ENCODE results near the gene FSCN2. TPM values are rescaled to one million over a fixed set of nuclear protein-coding genes. Genes with fewer than 3 reads are reported as not detected.
A peak's percentile ranks its signal among the peaks of the same experiment; 100 is the strongest.

FSCN2 gene
- total and polyA plus RNA-seq, 4 donors = 0.89 to 3.1 (median 1.6) TPM

- H3K4me3 ChIP-seq (ENCODE audit: low read depth, low read length) = peak within 1 kb of the TSS; percentile 86
- DNase-seq (ENCODE audit: low read depth in 4 of 6, low spot score in 6 of 6) = peak in 5 of 6 donors; percentile 85 to 98 (median 90)
- no peaks in the 10 kb centered on the region for H3K9me3 ChIP-seq (ENCODE audit: control insufficient read depth, insufficient read depth, low read length)
- peaks cover 51% of the 10 kb centered on the region for H3K36me3 ChIP-seq (ENCODE audit: control insufficient read depth, insufficient read depth, low read length)
- peak within 1 kb of the TSS; percentile 99 for H3K27ac ChIP-seq (ENCODE audit: low read depth, low read length)
- peaks cover 54% of the 10 kb centered on the region for H3K4me1 ChIP-seq (ENCODE audit: control insufficient read depth, insufficient read depth, low read length)
- under 1% methylated on average over 111 of the region's 111 CpGs for WGBS (ENCODE audit: insufficient coverage)
- H3K27me3 ChIP-seq (ENCODE audit: control insufficient read depth, insufficient read depth, low read length) = no peaks in the 10 kb centered on the region
Observed at GRCh38 chr17:81512562-81513371, 15.4 kb upstream of the FSCN2 start, which contains the start of gene ACTG1. Gene ACTG1 (minus strand): TSS chr17:81512799. CDS start chr17:81512354, 445 bp downstream.

DNA sequence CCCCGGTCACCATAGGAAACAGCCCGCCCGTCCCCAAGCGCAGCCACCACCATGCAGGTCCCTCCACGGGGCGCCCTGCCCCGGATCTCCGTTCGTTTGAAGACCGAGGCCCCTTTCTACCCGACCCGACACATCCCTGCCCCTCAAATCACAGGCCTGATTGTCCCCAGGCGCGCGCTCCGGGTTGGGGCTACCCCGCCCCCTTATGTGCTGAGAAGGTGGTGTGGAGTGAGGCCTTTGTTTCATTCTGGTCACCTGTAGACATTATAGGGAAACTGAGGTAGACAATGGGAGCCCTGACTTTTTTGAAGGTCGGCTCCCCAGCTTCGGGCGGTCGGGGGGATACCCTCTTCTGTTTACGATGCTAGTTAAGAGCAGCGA lies 14.8 kb upstream of the FSCN2 start:
- Histone ChIP-seq H3K4me1 (ENCODE audit: control insufficient read depth, insufficient read depth, low read length) (peaks cover 55% of the 10 kb centered on the region), H3K4me3 (ENCODE audit: low read depth, low read length) (peak overlapping the region; percentile 73), H3K27ac (ENCODE audit: low read depth, low read length) (peak overlapping the region; percentile 99), H3K27me3 (ENCODE audit: control insufficient read depth, insufficient read depth, low read length) (peaks cover 5% of the 10 kb centered on the region), H3K36me3 (ENCODE audit: control insufficient read depth, insufficient read depth, low read length) (peaks cover 48% of the 10 kb centered on the region), H3K9me3 (ENCODE audit: control insufficient read depth, insufficient read depth, low read length) (no peaks in the 10 kb centered on the region)
- WGBS (ENCODE audit: insufficient coverage) = 0% methylated on average over 20 of the region's 23 CpGs
- DNase-seq (ENCODE audit: low read depth in 4 of 6, low spot score in 6 of 6) = peak in 2 of 6 donors; percentile 86 to 87

DNA sequence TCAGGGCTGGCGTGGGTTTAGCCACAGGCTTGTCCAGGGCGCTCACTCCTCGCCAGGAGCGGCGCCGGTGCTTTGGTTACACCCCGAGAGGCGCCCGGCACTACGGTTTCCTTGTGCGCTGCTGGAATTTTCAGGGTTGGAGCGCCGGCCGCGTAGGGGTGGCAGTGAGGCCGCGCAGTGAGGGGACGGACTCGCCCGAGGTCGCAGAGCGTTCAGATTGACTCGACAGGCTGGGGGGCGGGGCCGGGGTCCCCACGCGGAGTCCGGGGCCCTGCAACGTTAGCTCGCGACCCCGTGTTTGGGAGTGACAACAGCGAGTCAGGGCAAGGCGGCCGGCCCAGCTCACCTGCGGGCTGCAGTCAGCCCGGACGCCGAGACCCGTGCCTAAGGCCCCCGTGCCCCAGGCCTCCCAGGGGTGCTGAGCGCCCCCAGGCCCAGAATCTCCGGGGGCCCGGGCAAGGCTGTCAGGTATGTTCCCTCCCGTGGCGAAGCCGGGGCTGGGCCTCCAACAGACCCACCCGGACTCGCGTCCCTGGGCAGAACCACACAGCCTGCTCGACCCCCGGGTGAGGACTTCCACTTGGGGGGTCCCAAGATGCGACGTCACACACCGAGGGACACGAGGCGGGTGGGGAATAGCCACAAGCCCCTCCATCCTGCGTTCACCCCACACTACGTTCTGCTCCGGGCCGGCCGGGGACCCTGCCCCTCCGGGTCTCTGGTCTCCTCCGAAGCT lies 14.3 kb upstream of the FSCN2 start:
- Histone ChIP-seq H3K4me1 (ENCODE audit: control insufficient read depth, insufficient read depth, low read length) (peaks cover 54% of the 10 kb centered on the region), H3K36me3 (ENCODE audit: control insufficient read depth, insufficient read depth, low read length) (peaks cover 42% of the 10 kb centered on the region), H3K4me3 (ENCODE audit: low read depth, low read length) (peak overlapping the region; percentile 73), H3K27ac (ENCODE audit: low read depth, low read length) (peak overlapping the region; percentile 99), H3K9me3 (ENCODE audit: control insufficient read depth, insufficient read depth, low read length) (no peaks in the 10 kb centered on the region), H3K27me3 (ENCODE audit: control insufficient read depth, insufficient read depth, low read length) (peaks cover 10% of the 10 kb centered on the region)
- DNase-seq (ENCODE audit: low read depth in 4 of 6, low spot score in 6 of 6) = peak in 2 of 6 donors; percentile 83 to 85
- WGBS (ENCODE audit: insufficient coverage) = 2% methylated on average over 64 of the region's 64 CpGs

GRCh38 chr17:81514489-81514738 lies 13.8 kb upstream of the FSCN2 start:
- 0% methylated on average over 34 of the region's 34 CpGs for WGBS (ENCODE audit: insufficient coverage)
- Histone ChIP-seq H3K36me3 (ENCODE audit: control insufficient read depth, insufficient read depth, low read length) (peaks cover 38% of the 10 kb centered on the region), H3K9me3 (ENCODE audit: control insufficient read depth, insufficient read depth, low read length) (no peaks in the 10 kb centered on the region), H3K27ac (ENCODE audit: low read depth, low read length) (peak overlapping the region; percentile 99), H3K4me1 (ENCODE audit: control insufficient read depth, insufficient read depth, low read length) (peaks cover 53% of the 10 kb centered on the region), H3K4me3 (ENCODE audit: low read depth, low read length) (peak overlapping the region; percentile 73), H3K27me3 (ENCODE audit: control insufficient read depth, insufficient read depth, low read length) (peaks cover 15% of the 10 kb centered on the region)
- no peak for DNase-seq (ENCODE audit: low read depth in 4 of 6, low spot score in 6 of 6)

GRCh38 chr17:81514739-81515529 lies 13.2 kb upstream of the FSCN2 start:
- H3K9me3 ChIP-seq (ENCODE audit: control insufficient read depth, insufficient read depth, low read length) = no peaks in the 10 kb centered on the region
- DNase-seq (ENCODE audit: low read depth in 4 of 6, low spot score in 6 of 6) = peak in 2 of 6 donors; percentile 83 to 86
- peaks cover 57% of the 10 kb centered on the region for H3K4me1 ChIP-seq (ENCODE audit: control insufficient read depth, insufficient read depth, low read length)
- peaks cover 34% of the 10 kb centered on the region for H3K36me3 ChIP-seq (ENCODE audit: control insufficient read depth, insufficient read depth, low read length)
- H3K27ac ChIP-seq (ENCODE audit: low read depth, low read length) = peak overlapping the region; percentile 99
- H3K27me3 ChIP-seq (ENCODE audit: control insufficient read depth, insufficient read depth, low read length) = peaks cover 20% of the 10 kb centered on the region
- H3K4me3 ChIP-seq (ENCODE audit: low read depth, low read length) = peak overlapping the region; percentile 78
- under 1% methylated on average over 81 of the region's 82 CpGs for WGBS (ENCODE audit: insufficient coverage)

- DNase-seq (ENCODE audit: low read depth in 4 of 6, low spot score in 6 of 6) = no peak
- H3K4me1 ChIP-seq (ENCODE audit: control insufficient read depth, insufficient read depth, low read length) = peaks cover 62% of the 10 kb centered on the region
- peaks cover 27% of the 10 kb centered on the region for H3K27me3 ChIP-seq (ENCODE audit: control insufficient read depth, insufficient read depth, low read length)
- H3K4me3 ChIP-seq (ENCODE audit: low read depth, low read length) = peak overlapping the region; percentile 78
- peaks cover 32% of the 10 kb centered on the region for H3K36me3 ChIP-seq (ENCODE audit: control insufficient read depth, insufficient read depth, low read length)
- H3K9me3 ChIP-seq (ENCODE audit: control insufficient read depth, insufficient read depth, low read length) = no peaks in the 10 kb centered on the region
- WGBS (ENCODE audit: insufficient coverage) = 72% methylated on average over 14 of the region's 19 CpGs
- peak overlapping the region; percentile 99 for H3K27ac ChIP-seq (ENCODE audit: low read depth, low read length)
Observed at GRCh38 chr17:81515530-81516041, 12.6 kb upstream of the FSCN2 start.

DNA sequence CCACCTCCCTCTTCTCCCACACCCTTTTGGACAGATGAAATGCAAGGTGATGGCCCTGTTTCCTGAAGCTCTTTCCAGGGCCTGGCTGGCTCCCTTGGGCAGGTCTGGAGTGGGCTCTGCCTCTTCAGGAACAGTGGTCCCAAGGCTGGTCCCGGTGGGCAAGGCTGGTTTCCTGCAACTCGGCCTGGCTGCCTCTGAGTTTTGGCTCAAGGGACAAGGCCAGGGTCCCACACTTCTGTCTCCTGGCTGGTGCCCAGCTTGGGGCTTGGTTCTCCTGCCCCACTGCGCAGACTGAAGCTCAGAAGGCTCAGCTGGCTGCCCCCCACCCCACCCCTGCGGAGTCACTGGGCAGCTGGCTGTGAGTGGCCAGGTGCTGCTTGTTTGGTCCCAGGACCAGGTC lies 11.7 kb upstream of the FSCN2 start:
- WGBS (ENCODE audit: insufficient coverage) = 82% methylated on average over 4 of the region's 4 CpGs
- peaks cover 23% of the 10 kb centered on the region for H3K36me3 ChIP-seq (ENCODE audit: control insufficient read depth, insufficient read depth, low read length)
- H3K27ac ChIP-seq (ENCODE audit: low read depth, low read length) = no peak overlapping the region
- H3K27me3 ChIP-seq (ENCODE audit: control insufficient read depth, insufficient read depth, low read length) = peaks cover 28% of the 10 kb centered on the region
- H3K4me3 ChIP-seq (ENCODE audit: low read depth, low read length) = no peak overlapping the region
- peaks cover 62% of the 10 kb centered on the region for H3K4me1 ChIP-seq (ENCODE audit: control insufficient read depth, insufficient read depth, low read length)
- DNase-seq (ENCODE audit: low read depth in 4 of 6, low spot score in 6 of 6) = no peak
- H3K9me3 ChIP-seq (ENCODE audit: control insufficient read depth, insufficient read depth, low read length) = no peaks in the 10 kb centered on the region

DNA sequence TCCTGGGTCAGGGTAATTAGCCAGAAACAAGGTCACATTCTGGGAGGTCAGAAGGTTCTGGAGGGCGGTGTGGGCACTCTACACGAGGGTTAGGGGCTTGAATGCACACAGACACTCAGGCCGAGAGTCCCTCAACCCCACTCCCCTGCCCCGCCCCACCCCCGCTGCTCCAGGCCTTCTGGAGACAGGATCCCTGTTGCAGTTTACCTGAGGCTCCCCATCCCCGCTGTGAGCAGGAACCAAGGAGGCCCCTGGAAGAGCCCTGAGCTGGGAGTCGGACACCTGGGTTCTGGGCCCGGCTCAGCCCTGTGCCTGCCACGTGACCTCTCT lies 11.2 kb upstream of the FSCN2 start:
- Histone ChIP-seq H3K4me3 (ENCODE audit: low read depth, low read length) (no peak overlapping the region), H3K9me3 (ENCODE audit: control insufficient read depth, insufficient read depth, low read length) (no peaks in the 10 kb centered on the region), H3K27ac (ENCODE audit: low read depth, low read length) (no peak overlapping the region), H3K4me1 (ENCODE audit: control insufficient read depth, insufficient read depth, low read length) (peaks cover 62% of the 10 kb centered on the region), H3K36me3 (ENCODE audit: control insufficient read depth, insufficient read depth, low read length) (peaks cover 18% of the 10 kb centered on the region), H3K27me3 (ENCODE audit: control insufficient read depth, insufficient read depth, low read length) (peaks cover 28% of the 10 kb centered on the region)
- WGBS (ENCODE audit: insufficient coverage) = 95% methylated on average over 9 of the region's 9 CpGs
- DNase-seq (ENCODE audit: low read depth in 4 of 6, low spot score in 6 of 6) = no peak

GRCh38 chr17:81517339-81518112 lies 10.7 kb upstream of the FSCN2 start:
- no peak for DNase-seq (ENCODE audit: low read depth in 4 of 6, low spot score in 6 of 6)
- H3K36me3 ChIP-seq (ENCODE audit: control insufficient read depth, insufficient read depth, low read length) = peaks cover 14% of the 10 kb centered on the region
- H3K27ac ChIP-seq (ENCODE audit: low read depth, low read length) = no peak overlapping the region
- no peak overlapping the region for H3K4me3 ChIP-seq (ENCODE audit: low read depth, low read length)
- H3K27me3 ChIP-seq (ENCODE audit: control insufficient read depth, insufficient read depth, low read length) = peaks cover 28% of the 10 kb centered on the region
- no peaks in the 10 kb centered on the region for H3K9me3 ChIP-seq (ENCODE audit: control insufficient read depth, insufficient read depth, low read length)
- WGBS (ENCODE audit: insufficient coverage) = 64% methylated on average over 19 of the region's 24 CpGs
- peaks cover 64% of the 10 kb centered on the region for H3K4me1 ChIP-seq (ENCODE audit: control insufficient read depth, insufficient read depth, low read length)

Measured in spinal cord (tissue), 10 donors.